Naive thymus-derived CD8-positive, alpha-beta T cell (primary cell): ENCODE results near the gene CDKL4. TPM values are rescaled to one million over a fixed set of nuclear protein-coding genes. Genes with fewer than 3 reads are reported as not detected.
"Not testable (repeated sequence)": the region's sequence is repeated elsewhere in the genome, so short reads cannot be mapped to it uniquely, and the experiment has no call there.

Experiments
- ATAC-seq, 2 donors: fragments of 150-1000 bp; cut with Tn5 transposase in 1 of 2; sonication (Bioruptor Pico), chemical (Tn5 transposase) in 1 of 2; 1 replicate in 1 of 2; 2 replicates in 1 of 2; pipeline ENCODE4 v1.10.0; 2021; ENCODE audit warnings: mild to moderate bottlenecking in 2 of 2, moderate library complexity in 2 of 2
- POLR2A ChIA-PET: fragments of 350-600 bp; sonication (Branson Sonifier 250); formaldehyde crosslinking; loops from one replicate; lab custom pipeline; 2021; ENCODE audit warnings: antibody characterized with exemption; lab: Charles Lee
- DNase-seq, 10 donors: peaks; one replicate each; pipeline versions ENCODE4 v3.0.0 to v3.0.0-alpha.2; 2020 to 2022
- H3K27ac Mint-ChIP-seq, 10 donors: one replicate each; pipeline ENCODE4 v1.8.0; 2020 to 2022; ENCODE audit warnings: mild to moderate bottlenecking in 10 of 10, mixed read lengths in 10 of 10, moderate library complexity in 4 of 10, inconsistent platforms in 1 of 10
- H3K27me3 Mint-ChIP-seq, 5 donors: one replicate each; pipeline ENCODE4 v1.8.0; 2021 to 2022; ENCODE audit warnings: mixed read lengths in 5 of 5
- H3K36me3 Mint-ChIP-seq, 3 donors: one replicate each; pipeline ENCODE4 v1.8.0; 2020 to 2022; ENCODE audit warnings: mixed read lengths in 3 of 3, mild to moderate bottlenecking in 2 of 3, inconsistent platforms in 1 of 3
- H3K4me1 Mint-ChIP-seq, 4 donors: one replicate each; pipeline ENCODE4 v1.8.0; 2021 to 2022; ENCODE audit warnings: mixed read lengths in 4 of 4
- H3K4me3 Mint-ChIP-seq, 10 donors: one replicate each; pipeline ENCODE4 v1.8.0; 2020 to 2022; ENCODE audit warnings: mild to moderate bottlenecking in 10 of 10, mixed read lengths in 10 of 10, moderate library complexity in 6 of 10, inconsistent platforms in 1 of 10
- H3K9me3 Mint-ChIP-seq, 9 donors: one replicate each; pipeline ENCODE4 v1.8.0; 2020 to 2022; ENCODE audit warnings: mixed read lengths in 9 of 9, mild to moderate bottlenecking in 3 of 9, inconsistent platforms in 1 of 9, moderate library complexity in 1 of 9
- polyA plus RNA-seq, 3 donors: library from polyadenylated mRNA; unstranded; fragments of 300-500 nt; fragmentation: Illumina TruSeq; gene quantifications; one replicate each; pipeline ENCODE4 v1.2.3, GENCODE V29; 2021
- total RNA-seq, 8 experiments: library from RNA in 2 of 8; stranded (reverse) in 2 of 8; gene quantifications; one replicate each; pipeline ENCODE4 v1.2.3 and lab custom pipeline; 2021 to 2026

Gene CDKL4
- total and polyA plus RNA-seq, 5 experiments from 2014 or later = not detected

- Mint-ChIP-seq H3K4me3 (no peak overlapping the region), H3K36me3 (no peaks in the 10 kb centered on the region), H3K4me1 (peaks cover 0 to 2% (median 0%) of the 10 kb centered on the region in 4 donors), H3K27ac (no peak overlapping the region), H3K27me3 (no peaks in the 10 kb centered on the region), H3K9me3 (no peaks in the 10 kb centered on the region)
- ATAC-seq = no peak
- DNase-seq = no peak
- POLR2A ChIA-PET = interaction anchor here (1.0 kb wide), 1 partner anchor 46 kb away, joined by 4 read pairs; no protein-coding TSS in a partner anchor
Measured at GRCh38 chr2:39174022-39174421, 69.7 kb downstream of the CDKL4 start.

GRCh38 chr2:39172047-39172706 is 71.6 kb downstream of the CDKL4 start:
- ATAC-seq, H3K36me3 Mint-ChIP-seq, H3K9me3 Mint-ChIP-seq, DNase-seq, POLR2A ChIA-PET, H3K4me3 Mint-ChIP-seq, H3K4me1 Mint-ChIP-seq, H3K27me3 Mint-ChIP-seq: not testable (repeated sequence)
- H3K27ac Mint-ChIP-seq = peak overlapping the region in 2 of 10 donors; percentile 15 to 65

- no peaks in the 10 kb centered on the region for H3K27me3 Mint-ChIP-seq
- POLR2A ChIA-PET = no interaction called here
- H3K36me3 Mint-ChIP-seq = no peaks in the 10 kb centered on the region
- ATAC-seq (no peak), DNase-seq (no peak)
- H3K27ac Mint-ChIP-seq = peak overlapping the region in 1 of 10 donors; percentile 15
- H3K9me3 Mint-ChIP-seq = no peaks in the 10 kb centered on the region
- H3K4me3 Mint-ChIP-seq = no peak overlapping the region
- no peaks in the 10 kb centered on the region for H3K4me1 Mint-ChIP-seq
Measured at GRCh38 chr2:39171621-39172020, 72.1 kb downstream of the CDKL4 start.

GRCh38 chr2:39164089-39164488 is 79.7 kb downstream of the CDKL4 start:
- Mint-ChIP-seq H3K27ac (no peak overlapping the region), H3K4me3 (no peak overlapping the region), H3K9me3 (peaks cover 0 to 2% (median 0%) of the 10 kb centered on the region in 9 donors), H3K4me1 (no peaks in the 10 kb centered on the region), H3K27me3 (no peaks in the 10 kb centered on the region), H3K36me3 (no peaks in the 10 kb centered on the region)
- POLR2A ChIA-PET = no interaction called here
- DNase-seq = no peak
- no peak for ATAC-seq

- peaks cover 0 to 2% (median 0%) of the 10 kb centered on the region in 9 donors for H3K9me3 Mint-ChIP-seq
- POLR2A ChIA-PET = no interaction called here
Measured at GRCh38 chr2:39160982-39161381, 82.8 kb downstream of the CDKL4 start.

GRCh38 chr2:39159283-39159682 is 84.5 kb downstream of the CDKL4 start:
- Mint-ChIP-seq H3K9me3 (peaks cover 0 to 2% (median 0%) of the 10 kb centered on the region in 9 donors), H3K27ac (peak overlapping the region in 1 of 10 donors; percentile 28), H3K36me3 (no peaks in the 10 kb centered on the region), H3K27me3 (no peaks in the 10 kb centered on the region), H3K4me1 (no peaks in the 10 kb centered on the region), H3K4me3 (no peak overlapping the region)
- ATAC-seq (no peak), DNase-seq (no peak)
- POLR2A ChIA-PET = no interaction called here

More at GRCh38 chr2:39160982-39161381, 82.8 kb downstream of the CDKL4 start:
- Mint-ChIP-seq H3K4me1 (no peaks in the 10 kb centered on the region), H3K36me3 (no peaks in the 10 kb centered on the region), H3K4me3 (no peak overlapping the region), H3K27ac (peak overlapping the region in 1 of 10 donors; percentile 40), H3K27me3 (no peaks in the 10 kb centered on the region)
- DNase-seq = no peak
- no peak for ATAC-seq

- H3K36me3 Mint-ChIP-seq = no peaks in the 10 kb centered on the region
- no peaks in the 10 kb centered on the region for H3K4me1 Mint-ChIP-seq
- H3K9me3 Mint-ChIP-seq = peaks cover 0 to 2% (median 0%) of the 10 kb centered on the region in 9 donors
- no peaks in the 10 kb centered on the region for H3K27me3 Mint-ChIP-seq
- no peak overlapping the region for H3K4me3 Mint-ChIP-seq
- POLR2A ChIA-PET = interaction anchor here (1.0 kb wide), 1 partner anchor 34 kb away, joined by 5 read pairs; no protein-coding TSS in a partner anchor
- H3K27ac Mint-ChIP-seq = no peak overlapping the region
- DNase-seq = no peak
- ATAC-seq = no peak
Measured at GRCh38 chr2:39158351-39158750, 85.4 kb downstream of the CDKL4 start.

GRCh38 chr2:39156846-39157245 is 86.9 kb downstream of the CDKL4 start:
- ATAC-seq (no peak), DNase-seq (no peak)
- no peaks in the 10 kb centered on the region for H3K36me3 Mint-ChIP-seq
- H3K27me3 Mint-ChIP-seq = no peaks in the 10 kb centered on the region
- H3K27ac Mint-ChIP-seq = no peak overlapping the region
- no peaks in the 10 kb centered on the region for H3K4me1 Mint-ChIP-seq
- POLR2A ChIA-PET = no interaction called here
- no peak overlapping the region for H3K4me3 Mint-ChIP-seq
- H3K9me3 Mint-ChIP-seq = no peaks in the 10 kb centered on the region

- Mint-ChIP-seq H3K9me3 (no peaks in the 10 kb centered on the region), H3K4me3 (no peak overlapping the region), H3K36me3 (no peaks in the 10 kb centered on the region), H3K4me1 (no peaks in the 10 kb centered on the region), H3K27me3 (no peaks in the 10 kb centered on the region), H3K27ac (no peak overlapping the region)
- DNase-seq (no peak), ATAC-seq (no peak)
- POLR2A ChIA-PET = interaction anchor here (0.6 kb wide), 1 partner anchor 15 kb away, joined by 4 read pairs; no protein-coding TSS in a partner anchor
Measured at GRCh38 chr2:39156107-39156506, 87.7 kb downstream of the CDKL4 start.

GRCh38 chr2:39155573-39155972 is 88.2 kb downstream of the CDKL4 start:
- H3K4me1 Mint-ChIP-seq, H3K27me3 Mint-ChIP-seq, DNase-seq, ATAC-seq, H3K4me3 Mint-ChIP-seq, H3K9me3 Mint-ChIP-seq, H3K27ac Mint-ChIP-seq, H3K36me3 Mint-ChIP-seq: not testable (repeated sequence)
- POLR2A ChIA-PET = interaction anchor here (0.6 to 1.1 kb wide), 2 partner anchors 15 to 36 kb away, joined by 3 to 4 read pairs; no protein-coding TSS in a partner anchor

- Mint-ChIP-seq H3K4me3 (no peak overlapping the region), H3K4me1 (peaks cover 0 to 3% (median 2%) of the 10 kb centered on the region in 4 donors), H3K36me3 (no peaks in the 10 kb centered on the region), H3K9me3 (no peaks in the 10 kb centered on the region), H3K27ac (no peak overlapping the region), H3K27me3 (no peaks in the 10 kb centered on the region)
- ATAC-seq (no peak), DNase-seq (no peak)
- POLR2A ChIA-PET = interaction anchor here (1.1 kb wide), 1 partner anchor 36 kb away, joined by 3 read pairs; no protein-coding TSS in a partner anchor
Measured at GRCh38 chr2:39154944-39155343, 88.8 kb downstream of the CDKL4 start.

GRCh38 chr2:39153312-39153711 is 90.5 kb downstream of the CDKL4 start:
- Mint-ChIP-seq H3K9me3 (no peaks in the 10 kb centered on the region), H3K27ac (no peak overlapping the region)

GRCh38 chr2:39152504-39152903 is 91.3 kb downstream of the CDKL4 start:
- Mint-ChIP-seq H3K9me3 (no peaks in the 10 kb centered on the region), H3K27ac (peak overlapping the region in 1 of 10 donors; percentile 90), H3K36me3 (no peaks in the 10 kb centered on the region), H3K4me1 (peaks cover 0 to 3% (median 2%) of the 10 kb centered on the region in 4 donors), H3K27me3 (no peaks in the 10 kb centered on the region), H3K4me3 (no peak overlapping the region)
- no peak for DNase-seq
- POLR2A ChIA-PET = interaction anchor here (0.6 kb wide), 1 partner anchor 16 kb away, joined by 3 read pairs; no protein-coding TSS in a partner anchor
- ATAC-seq = no peak

More at GRCh38 chr2:39153312-39153711, 90.5 kb downstream of the CDKL4 start:
- Mint-ChIP-seq H3K4me3 (no peak overlapping the region), H3K36me3 (no peaks in the 10 kb centered on the region), H3K27me3 (no peaks in the 10 kb centered on the region), H3K4me1 (peaks cover 0 to 3% (median 2%) of the 10 kb centered on the region in 4 donors)
- ATAC-seq = no peak
- no peak for DNase-seq
- POLR2A ChIA-PET = no interaction called here
